PC-3 (cell line): ENCODE measurements around the gene ASMTL.

Experiments
- EZH2 ChIP-seq: fragments of 300-600 bp; sonication (generic); IDR thresholded peaks from one replicate; pipeline ENCODE4 v1.6.1; 2017; ENCODE audit warnings: antibody characterized with exemption, mild to moderate bottlenecking, low read length; ENCODE audit not compliant: unreplicated experiment
- EZH2phosphoT487 ChIP-seq: fragments of 300-600 bp; sonication (generic); IDR thresholded peaks from 2 replicates; pipeline ENCODE4 v1.6.1; 2018; ENCODE audit warnings: mild to moderate bottlenecking, antibody characterized with exemption, low read length, borderline replicate concordance
- TF ChIP-seq, protein P1 (sequence below): fragments of 300-600 bp; sonication (generic); conservative IDR thresholded peaks from 2 replicates; pipeline ENCODE4 v1.5.1; 2017; ENCODE audit warnings: antibody characterized with exemption, low read depth, mild to moderate bottlenecking, low read length

- TF ChIP-seq, protein P1, sequence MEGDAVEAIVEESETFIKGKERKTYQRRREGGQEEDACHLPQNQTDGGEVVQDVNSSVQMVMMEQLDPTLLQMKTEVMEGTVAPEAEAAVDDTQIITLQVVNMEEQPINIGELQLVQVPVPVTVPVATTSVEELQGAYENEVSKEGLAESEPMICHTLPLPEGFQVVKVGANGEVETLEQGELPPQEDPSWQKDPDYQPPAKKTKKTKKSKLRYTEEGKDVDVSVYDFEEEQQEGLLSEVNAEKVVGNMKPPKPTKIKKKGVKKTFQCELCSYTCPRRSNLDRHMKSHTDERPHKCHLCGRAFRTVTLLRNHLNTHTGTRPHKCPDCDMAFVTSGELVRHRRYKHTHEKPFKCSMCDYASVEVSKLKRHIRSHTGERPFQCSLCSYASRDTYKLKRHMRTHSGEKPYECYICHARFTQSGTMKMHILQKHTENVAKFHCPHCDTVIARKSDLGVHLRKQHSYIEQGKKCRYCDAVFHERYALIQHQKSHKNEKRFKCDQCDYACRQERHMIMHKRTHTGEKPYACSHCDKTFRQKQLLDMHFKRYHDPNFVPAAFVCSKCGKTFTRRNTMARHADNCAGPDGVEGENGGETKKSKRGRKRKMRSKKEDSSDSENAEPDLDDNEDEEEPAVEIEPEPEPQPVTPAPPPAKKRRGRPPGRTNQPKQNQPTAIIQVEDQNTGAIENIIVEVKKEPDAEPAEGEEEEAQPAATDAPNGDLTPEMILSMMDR = no peak
- no peak for TF ChIP-seq EZH2
- TF ChIP-seq EZH2phosphoT487 = no peak
These were observed 22.3 kb downstream of the ASMTL start for GRCh38 chrX:1430451-1430850.
